HG03025 (cell line): ENCODE measurements around the gene ELF1.
"Not testable (repeated sequence)": the region's sequence is repeated elsewhere in the genome, so short reads cannot be mapped to it uniquely, and the experiment has no call there.

ENCODE experiments used
- ATAC-seq: cut with Tn5 transposase; IDR thresholded peaks from one replicate; pipeline ENCODE4 v1.9.1; 2021; ENCODE audit warnings: mild to moderate bottlenecking, moderate library complexity; ENCODE audit not compliant: unreplicated experiment, low FRiP score

The ELF1 gene

GRCh38 chr13:40908546-40908945, 110.6 kb downstream of the ELF1 start:
- no peak for ATAC-seq

- ATAC-seq = not testable (repeated sequence)
These were observed 118.1 kb downstream of the ELF1 start for GRCh38 chr13:40901032-40901431.

GRCh38 chr13:40900568-40900967, 118.5 kb downstream of the ELF1 start:
- not testable (repeated sequence) for ATAC-seq

- no peak for ATAC-seq
These were observed 122.1 kb downstream of the ELF1 start for GRCh38 chr13:40897053-40897452.

- ATAC-seq = no peak
These were observed 123.6 kb downstream of the ELF1 start for GRCh38 chr13:40895227-40896184.

GRCh38 chr13:40893573-40893972, 125.5 kb downstream of the ELF1 start:
- not testable (repeated sequence) for ATAC-seq

- no peak for ATAC-seq
These were observed 133.1 kb downstream of the ELF1 start for GRCh38 chr13:40886017-40886416.

GRCh38 chr13:40884175-40884574, 134.9 kb downstream of the ELF1 start:
- not testable (repeated sequence) for ATAC-seq
